A549 (cell line): ENCODE measurements around the gene INPPL1. TPM values are rescaled to one million over a fixed set of nuclear protein-coding genes. Genes with fewer than 3 reads are reported as not detected.

Source experiments
- ATAC-seq, 2 experiments: fragments of 200-7000 bp in 1 of 2; fragments of >200 bp in 1 of 2; cut with Nextera tagmentation in 1 of 2; cut with Tn5 transposase in 1 of 2; 3 replicates each; pipeline versions ENCODE4 v1.8.0 to v1.9.1; 2018 to 2020; ENCODE audit warnings: mild to moderate bottlenecking in 1 of 2, moderate library complexity in 1 of 2
- CTCF ChIA-PET: fragments of 300-600 bp; sonication (Branson Sonifier 250); formaldehyde crosslinking; extraction: SDS; loops from one replicate; lab custom pipeline; 2021; ENCODE audit warnings: antibody characterized with exemption, inconsistent platforms; lab: Yijun Ruan, JAX
- POLR2A ChIA-PET: fragments of 350-600 bp; formaldehyde crosslinking; extraction: SDS; loops from one replicate; lab custom pipeline; 2021; ENCODE audit warnings: antibody characterized with exemption, inconsistent platforms; lab: Yijun Ruan, JAX
- DNase-seq, 2 experiments: peaks; one replicate each; pipeline versions ENCODE4 v3.0.0 to v3.0.0-alpha.2; 2011 to 2016; ENCODE audit warnings: low read depth in 1 of 2, low spot score in 1 of 2
- FAIRE-seq: peaks from 2 replicates; lab custom pipeline; 2011; peaks lifted over from hg19 to GRCh38; lab: Jason Lieb, UNC
- H3K27ac ChIP-seq, 2 experiments: fragments of >200 bp; sonication (Bioruptor Twin); formaldehyde crosslinking; 3 replicates each; pipeline ENCODE4 v1.5.1; 2016 to 2017
- H3K4me1 ChIP-seq: fragments of >200 bp; sonication (Bioruptor Twin); formaldehyde crosslinking; 3 replicates; pipeline ENCODE4 v1.6.1; 2016
- H3K4me2 ChIP-seq: fragments of >200 bp; sonication (Bioruptor Twin); formaldehyde crosslinking; 3 replicates; pipeline ENCODE4 v1.6.1; 2016
- H3K4me3 ChIP-seq: fragments of >200 bp; sonication (Bioruptor Twin); formaldehyde crosslinking; 3 replicates; pipeline ENCODE4 v1.5.1; 2016
- H3K9me3 ChIP-seq: fragments of >200 bp; sonication (Bioruptor Twin); formaldehyde crosslinking; 3 replicates; pipeline ENCODE4 v1.6.1; 2016
- CHD2 ChIP-seq: fragments of 150-350 bp; IDR thresholded peaks from 2 replicates; pipeline ENCODE4 v1.6.1; 2014; ENCODE audit warnings: low read length; ENCODE audit not compliant: partially characterized antibody
- ESRRA ChIP-seq: fragments of 150-350 bp; IDR thresholded peaks from 2 replicates; pipeline ENCODE4 v1.6.1; 2014; ENCODE audit warnings: mild to moderate bottlenecking, low read length, borderline replicate concordance
- FOSL2 ChIP-seq, 2 experiments: fragments of 450-650 bp in 1 of 2; fragments of >200 bp in 1 of 2; sonication (Bioruptor Twin) in 1 of 2; formaldehyde crosslinking; IDR thresholded peaks; 2 replicates each; pipeline versions ENCODE4 v1.5.0 to v1.6.1; 2016 to 2020; ENCODE audit warnings: mild to moderate bottlenecking in 1 of 2, moderate library complexity in 1 of 2
- HDAC2 ChIP-seq: fragments of 200-600 bp; sonication (generic); IDR thresholded peaks from 2 replicates; pipeline ENCODE4 v1.6.1; 2016
- HOXA7 ChIP-seq: fragments of 250-450 bp; sonication (Bioruptor Pico); IDR thresholded peaks from 2 replicates; pipeline ENCODE4 v1.5.0; 2020; ENCODE audit warnings: mild to moderate bottlenecking, moderate library complexity
- JUN ChIP-seq, 2 experiments: fragments of >200 bp; sonication (Bioruptor Twin); formaldehyde crosslinking; IDR thresholded peaks; 2 replicates in 1 of 2; 3 replicates in 1 of 2; pipeline ENCODE4 v1.6.1; 2016 to 2017
- KDM1A ChIP-seq: fragments of 200-600 bp; sonication (generic); IDR thresholded peaks from 2 replicates; pipeline ENCODE4 v1.6.1; 2016; ENCODE audit warnings: low read depth, mild to moderate bottlenecking
- MAX ChIP-seq: IDR thresholded peaks from 2 replicates; pipeline ENCODE4 v1.6.1; 2012
- SREBF2 ChIP-seq: fragments of 450-650 bp; IDR thresholded peaks from 2 replicates; pipeline ENCODE4 v1.6.1; 2014; ENCODE audit warnings: mild to moderate bottlenecking, moderate library complexity
- TFCP2L1 ChIP-seq: fragments of 250-450 bp; sonication (Bioruptor Pico); IDR thresholded peaks from 2 replicates; pipeline ENCODE4 v1.5.0; 2021; ENCODE audit warnings: mild to moderate bottlenecking
- TP53 ChIP-seq: fragments of 250-450 bp; sonication (Bioruptor Pico); IDR thresholded peaks from 2 replicates; pipeline ENCODE4 v1.5.0; 2021; ENCODE audit warnings: mild to moderate bottlenecking, moderate library complexity
- WGBS: methylation state at CpG from one replicate; pipeline ENCODE4 v1.1.6; 2017; ENCODE audit errors: missing lambda C conversion rate; 5-methylcytosine and 5-hydroxymethylcytosine counted together
- polyA plus RNA-seq, 4 experiments: library from polyadenylated mRNA; depleted of rRNA in 3 of 4; stranded (reverse); fragments of >200 nt; fragmentation: RNase III in 1 of 4; extraction: RNeasy Plus Mini Kit Qiagen cat#74134 plus additional on column Dnase treatment in 1 of 4; gene quantifications; 2 replicates in 3 of 4; 3 replicates in 1 of 4; pipeline ENCODE4 v1.2.3, GENCODE V29; 2011 to 2017
- TF ChIP-seq, protein P1 (sequence below): IDR thresholded peaks from 2 replicates; pipeline ENCODE4 v1.6.1; 2012
- TF ChIP-seq, protein P2 (sequence below): fragments of 450-650 bp; IDR thresholded peaks from 2 replicates; pipeline ENCODE4 v1.6.1; 2014; ENCODE audit warnings: antibody characterized with exemption

Gene INPPL1
- polyA plus RNA-seq, 2 of the 4 experiments (the other 2 are of a cell fraction): 67.4 to 103 TPM

- TF ChIP-seq SREBF2 (no peak), TFCP2L1 (CRISPR knock-in tag) (no peak), JUN (IDR thresholded peaks at IDR 0.05) (no peak), ESRRA (no peak), HDAC2 (no peak), KDM1A (no peak), TP53 (CRISPR knock-in tag) (no peak), CHD2 (no peak), MAX (no peak), FOSL2 (IDR thresholded peaks at IDR 0.05) (no peak), FOSL2 (CRISPR knock-in tag; IDR thresholded peaks at IDR 0.05) (no peak), HOXA7 (CRISPR knock-in tag) (no peak)
- TF ChIP-seq, protein P1, sequence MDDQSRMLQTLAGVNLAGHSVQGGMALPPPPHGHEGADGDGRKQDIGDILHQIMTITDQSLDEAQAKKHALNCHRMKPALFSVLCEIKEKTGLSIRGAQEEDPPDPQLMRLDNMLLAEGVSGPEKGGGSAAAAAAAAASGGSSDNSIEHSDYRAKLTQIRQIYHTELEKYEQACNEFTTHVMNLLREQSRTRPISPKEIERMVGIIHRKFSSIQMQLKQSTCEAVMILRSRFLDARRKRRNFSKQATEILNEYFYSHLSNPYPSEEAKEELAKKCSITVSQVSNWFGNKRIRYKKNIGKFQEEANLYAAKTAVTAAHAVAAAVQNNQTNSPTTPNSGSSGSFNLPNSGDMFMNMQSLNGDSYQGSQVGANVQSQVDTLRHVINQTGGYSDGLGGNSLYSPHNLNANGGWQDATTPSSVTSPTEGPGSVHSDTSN: no peak
- TF ChIP-seq, protein P2, sequence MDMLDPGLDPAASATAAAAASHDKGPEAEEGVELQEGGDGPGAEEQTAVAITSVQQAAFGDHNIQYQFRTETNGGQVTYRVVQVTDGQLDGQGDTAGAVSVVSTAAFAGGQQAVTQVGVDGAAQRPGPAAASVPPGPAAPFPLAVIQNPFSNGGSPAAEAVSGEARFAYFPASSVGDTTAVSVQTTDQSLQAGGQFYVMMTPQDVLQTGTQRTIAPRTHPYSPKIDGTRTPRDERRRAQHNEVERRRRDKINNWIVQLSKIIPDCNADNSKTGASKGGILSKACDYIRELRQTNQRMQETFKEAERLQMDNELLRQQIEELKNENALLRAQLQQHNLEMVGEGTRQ: no peak
- WGBS: 64% methylated on average over 2 of the region's 2 CpGs
- FAIRE-seq: no peak
These were observed 62.7 kb downstream of the INPPL1 start for GRCh38 chr11:72287293-72287692.

More at GRCh38 chr11:72287293-72287692, 62.7 kb downstream of the INPPL1 start:
- DNase-seq: no peak
- no peak overlapping the region for H3K4me3 ChIP-seq
- no peaks in the 10 kb centered on the region for H3K4me1 ChIP-seq
- ChIA-PET CTCF (no interaction called here), POLR2A (no interaction called here)
- H3K4me2 ChIP-seq: no peak overlapping the region
- ATAC-seq: no peak
- H3K9me3 ChIP-seq: no peaks in the 10 kb centered on the region
- H3K27ac ChIP-seq: no peak overlapping the region

Other genes starting within 250 kb of the INPPL1 start
- gene IL18BP, start 225.9 kb upstream of the INPPL1 start, polyA plus RNA-seq (2011; rRNA removed): 7.6 and 7.7 TPM in 2 replicates
- gene IL18BP, start 225.9 kb upstream of the INPPL1 start, polyA plus RNA-seq (2017; fragmentation: RNase III; extraction: RNeasy Plus Mini Kit Qiagen cat#74134 plus additional on column Dnase treatment): 6.0 to 7.9 TPM (median 6.6 TPM) in 3 replicates
- gene NUMA1, start 144.2 kb upstream of the INPPL1 start, polyA plus RNA-seq (2011; rRNA removed): 51.5 and 64.6 TPM in 2 replicates
- 56.3 to 65.8 TPM (median 64.5 TPM) in 3 replicates for gene NUMA1, start 144.2 kb upstream of the INPPL1 start, polyA plus RNA-seq (2017; fragmentation: RNase III; extraction: RNeasy Plus Mini Kit Qiagen cat#74134 plus additional on column Dnase treatment)
- gene LRRC51, start 143.9 kb upstream of the INPPL1 start, polyA plus RNA-seq (2011; rRNA removed): 14.3 and 16.3 TPM in 2 replicates
- gene LRRC51, start 143.9 kb upstream of the INPPL1 start, polyA plus RNA-seq (2017; fragmentation: RNase III; extraction: RNeasy Plus Mini Kit Qiagen cat#74134 plus additional on column Dnase treatment): 8.2 to 10.1 TPM (median 9.1 TPM) in 3 replicates
- gene LAMTOR1, start 121.5 kb upstream of the INPPL1 start, polyA plus RNA-seq (2011; rRNA removed): 66.1 and 85.8 TPM in 2 replicates
- 109 to 119 TPM (median 114 TPM) in 3 replicates for gene LAMTOR1, start 121.5 kb upstream of the INPPL1 start, polyA plus RNA-seq (2017; fragmentation: RNase III; extraction: RNeasy Plus Mini Kit Qiagen cat#74134 plus additional on column Dnase treatment)
- gene TOMT, start 118.8 kb upstream of the INPPL1 start, polyA plus RNA-seq (2011; rRNA removed): not detected in 2 replicates
- gene TOMT, start 118.8 kb upstream of the INPPL1 start, polyA plus RNA-seq (2017; fragmentation: RNase III; extraction: RNeasy Plus Mini Kit Qiagen cat#74134 plus additional on column Dnase treatment): not detected in 3 replicates
- 48.5 and 88.2 TPM in 2 replicates for gene ANAPC15, start 112.1 kb upstream of the INPPL1 start, polyA plus RNA-seq (2011; rRNA removed)
- 96.2 to 103 TPM (median 97.5 TPM) in 3 replicates for gene ANAPC15, start 112.1 kb upstream of the INPPL1 start, polyA plus RNA-seq (2017; fragmentation: RNase III; extraction: RNeasy Plus Mini Kit Qiagen cat#74134 plus additional on column Dnase treatment)
- not detected in 2 replicates for gene FOLR3, start 89.0 kb upstream of the INPPL1 start, polyA plus RNA-seq (2011; rRNA removed)
- gene FOLR3, start 89.0 kb upstream of the INPPL1 start, polyA plus RNA-seq (2017; fragmentation: RNase III; extraction: RNeasy Plus Mini Kit Qiagen cat#74134 plus additional on column Dnase treatment): 0.29 to 0.36 TPM in 2 of 3 replicates, not detected in the other
- gene FOLR1, start 32.6 kb upstream of the INPPL1 start, polyA plus RNA-seq (2011; rRNA removed): 0.22 and 0.25 TPM in 2 replicates
- 0.08 to 0.12 TPM (median 0.09 TPM) in 3 replicates for gene FOLR1, start 32.6 kb upstream of the INPPL1 start, polyA plus RNA-seq (2017; fragmentation: RNase III; extraction: RNeasy Plus Mini Kit Qiagen cat#74134 plus additional on column Dnase treatment)
- not detected in 2 replicates for gene FOLR2, start 8.0 kb upstream of the INPPL1 start, polyA plus RNA-seq (2011; rRNA removed)
- gene FOLR2, start 8.0 kb upstream of the INPPL1 start, polyA plus RNA-seq (2017; fragmentation: RNase III; extraction: RNeasy Plus Mini Kit Qiagen cat#74134 plus additional on column Dnase treatment): not detected in 3 replicates
- gene PHOX2A, start 19.4 kb downstream of the INPPL1 start, polyA plus RNA-seq (2011; rRNA removed): not detected in 2 replicates
- not detected in 3 replicates for gene PHOX2A, start 19.4 kb downstream of the INPPL1 start, polyA plus RNA-seq (2017; fragmentation: RNase III; extraction: RNeasy Plus Mini Kit Qiagen cat#74134 plus additional on column Dnase treatment)
- 31.8 and 33.8 TPM in 2 replicates for gene CLPB, start 209.8 kb downstream of the INPPL1 start, polyA plus RNA-seq (2011; rRNA removed)
- gene CLPB, start 209.8 kb downstream of the INPPL1 start, polyA plus RNA-seq (2017; fragmentation: RNase III; extraction: RNeasy Plus Mini Kit Qiagen cat#74134 plus additional on column Dnase treatment): 16.3 to 18.6 TPM (median 16.8 TPM) in 3 replicates